ENCODE data around the gene NPEPL1.

DNA sequence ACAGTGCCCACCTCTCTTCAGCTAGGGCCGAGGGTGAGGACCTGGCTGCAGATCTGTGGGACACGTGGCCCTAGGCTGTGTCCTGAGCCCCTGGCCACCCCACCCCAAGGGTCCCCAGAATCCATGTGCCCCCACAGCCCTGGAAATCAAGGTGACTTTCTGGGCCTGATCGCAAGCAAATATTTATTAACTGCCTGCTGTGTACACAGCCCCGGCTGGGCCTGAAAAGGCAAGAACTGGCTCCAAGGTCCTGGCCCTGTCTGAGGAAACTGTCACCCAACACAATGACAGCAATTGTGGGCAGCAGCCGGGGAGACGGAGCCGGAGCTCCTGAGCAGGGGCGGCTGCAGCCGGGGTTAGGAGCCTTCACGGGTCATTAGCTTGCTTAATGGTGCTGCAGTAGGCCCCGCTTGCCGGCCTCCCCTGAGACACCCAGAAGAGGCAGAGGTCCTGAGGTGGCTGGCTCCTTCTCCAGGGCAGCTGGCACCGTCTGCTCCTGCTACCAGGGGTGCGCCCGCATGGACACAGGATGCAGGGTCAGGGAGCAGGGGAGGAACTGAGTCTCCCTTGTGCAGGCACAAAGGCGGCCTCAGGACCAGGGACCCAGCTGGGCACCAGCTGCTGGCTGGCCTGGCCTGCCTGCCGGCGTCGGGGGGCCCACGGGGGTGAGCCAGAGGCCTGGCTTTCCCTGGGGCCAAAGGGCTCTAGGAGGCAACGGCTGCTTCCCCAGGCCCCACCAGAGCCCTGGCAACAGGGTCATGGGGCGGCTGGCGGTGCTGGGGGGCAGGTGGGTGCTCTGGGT is 24.1 kb downstream of the NPEPL1 start:
- no peak for TF ChIP-seq CTCF (IDR thresholded peaks at IDR 0.05)
- TF ChIP-seq POLR2A (IDR thresholded peaks at IDR 0.05), result no peak
- no peak for TF ChIP-seq EP300 (IDR thresholded peaks at IDR 0.05)
